HCT116 (cell line): ENCODE data around the gene ELK4.

ENCODE experiments used
- FOSL1 ChIP-seq: IDR thresholded peaks from 2 replicates; pipeline ENCODE4 v1.6.1; 2012; ENCODE audit warnings: low read depth
- SIN3A ChIP-seq: IDR thresholded peaks from 2 replicates; pipeline ENCODE4 v1.6.1; 2012; ENCODE audit warnings: low read depth
- TF ChIP-seq, protein P1 (sequence below): IDR thresholded peaks from 2 replicates; pipeline ENCODE4 v1.6.1; 2011; ENCODE audit warnings: mild to moderate bottlenecking, low read length, moderate library complexity; ENCODE audit not compliant: insufficient replicate concordance; ENCODE audit errors: extremely low read depth
- TF ChIP-seq, protein P2 (sequence below), 3 experiments: fragments of 200-600 bp in 1 of 3; sonication (generic) in 1 of 3; IDR thresholded peaks in 2 of 3; conservative IDR thresholded peaks in 1 of 3; 2 replicates each; pipeline ENCODE4 v1.5.1; 2012 to 2017; ENCODE audit warnings: low read depth in 2 of 3, low read length in 2 of 3, antibody characterized with exemption in 1 of 3, borderline replicate concordance in 1 of 3, control low read depth in 1 of 3, mild to moderate bottlenecking in 1 of 3, mixed read lengths in 1 of 3, mixed run types in 1 of 3, moderate library complexity in 1 of 3; ENCODE audit not compliant: insufficient read depth in 1 of 3

DNA sequence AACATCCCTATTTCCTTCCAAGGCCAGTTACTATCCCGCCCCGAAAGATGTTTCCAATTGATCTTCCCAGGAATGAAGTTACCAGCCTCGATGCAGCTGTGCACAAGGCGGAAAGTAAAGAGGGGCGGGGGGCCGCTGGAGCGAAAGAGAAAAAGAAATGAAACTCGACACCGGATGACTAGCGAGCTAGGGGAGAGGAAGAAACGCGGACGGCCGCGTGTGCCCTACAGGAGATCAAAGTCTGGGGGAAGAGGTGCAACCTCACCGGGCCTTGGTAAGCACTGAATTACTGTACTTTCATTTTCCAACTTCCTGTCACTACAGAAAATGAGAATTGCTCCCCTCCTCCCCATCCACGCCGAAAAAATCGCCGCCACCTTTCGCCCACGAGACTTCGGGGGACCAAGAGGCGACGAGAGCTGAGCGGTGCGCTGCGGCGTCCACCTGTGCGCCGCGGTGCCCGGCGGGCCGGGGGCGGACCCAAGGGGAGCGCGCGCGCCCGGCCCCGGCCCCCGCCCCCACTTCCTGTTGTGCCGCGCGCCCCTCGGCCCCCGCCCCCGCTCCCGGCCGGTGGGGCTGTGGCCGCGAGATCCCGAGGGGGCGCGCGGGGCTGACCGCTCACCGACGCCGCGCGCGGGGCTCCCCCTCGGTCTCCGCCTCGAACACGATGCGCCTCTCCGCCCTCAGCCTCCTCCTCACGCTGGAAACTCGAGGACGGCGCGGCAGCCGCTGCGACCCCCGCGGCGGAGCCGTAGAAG lies 622 bp downstream of the ELK4 start:
- TF ChIP-seq, protein P1, sequence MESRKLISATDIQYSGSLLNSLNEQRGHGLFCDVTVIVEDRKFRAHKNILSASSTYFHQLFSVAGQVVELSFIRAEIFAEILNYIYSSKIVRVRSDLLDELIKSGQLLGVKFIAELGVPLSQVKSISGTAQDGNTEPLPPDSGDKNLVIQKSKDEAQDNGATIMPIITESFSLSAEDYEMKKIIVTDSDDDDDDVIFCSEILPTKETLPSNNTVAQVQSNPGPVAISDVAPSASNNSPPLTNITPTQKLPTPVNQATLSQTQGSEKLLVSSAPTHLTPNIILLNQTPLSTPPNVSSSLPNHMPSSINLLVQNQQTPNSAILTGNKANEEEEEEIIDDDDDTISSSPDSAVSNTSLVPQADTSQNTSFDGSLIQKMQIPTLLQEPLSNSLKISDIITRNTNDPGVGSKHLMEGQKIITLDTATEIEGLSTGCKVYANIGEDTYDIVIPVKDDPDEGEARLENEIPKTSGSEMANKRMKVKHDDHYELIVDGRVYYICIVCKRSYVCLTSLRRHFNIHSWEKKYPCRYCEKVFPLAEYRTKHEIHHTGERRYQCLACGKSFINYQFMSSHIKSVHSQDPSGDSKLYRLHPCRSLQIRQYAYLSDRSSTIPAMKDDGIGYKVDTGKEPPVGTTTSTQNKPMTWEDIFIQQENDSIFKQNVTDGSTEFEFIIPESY = peak; percentile 19
- TF ChIP-seq SIN3A = no peak
- TF ChIP-seq, protein P2, sequence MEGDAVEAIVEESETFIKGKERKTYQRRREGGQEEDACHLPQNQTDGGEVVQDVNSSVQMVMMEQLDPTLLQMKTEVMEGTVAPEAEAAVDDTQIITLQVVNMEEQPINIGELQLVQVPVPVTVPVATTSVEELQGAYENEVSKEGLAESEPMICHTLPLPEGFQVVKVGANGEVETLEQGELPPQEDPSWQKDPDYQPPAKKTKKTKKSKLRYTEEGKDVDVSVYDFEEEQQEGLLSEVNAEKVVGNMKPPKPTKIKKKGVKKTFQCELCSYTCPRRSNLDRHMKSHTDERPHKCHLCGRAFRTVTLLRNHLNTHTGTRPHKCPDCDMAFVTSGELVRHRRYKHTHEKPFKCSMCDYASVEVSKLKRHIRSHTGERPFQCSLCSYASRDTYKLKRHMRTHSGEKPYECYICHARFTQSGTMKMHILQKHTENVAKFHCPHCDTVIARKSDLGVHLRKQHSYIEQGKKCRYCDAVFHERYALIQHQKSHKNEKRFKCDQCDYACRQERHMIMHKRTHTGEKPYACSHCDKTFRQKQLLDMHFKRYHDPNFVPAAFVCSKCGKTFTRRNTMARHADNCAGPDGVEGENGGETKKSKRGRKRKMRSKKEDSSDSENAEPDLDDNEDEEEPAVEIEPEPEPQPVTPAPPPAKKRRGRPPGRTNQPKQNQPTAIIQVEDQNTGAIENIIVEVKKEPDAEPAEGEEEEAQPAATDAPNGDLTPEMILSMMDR (IDR thresholded peaks at IDR 0.05 in 2 of 3, conservative IDR thresholded peaks at IDR 0.05 in 1 of 3; ENCODE audit: borderline replicate concordance in 1 of 3, insufficient read depth in 1 of 3, low read depth in 2 of 3, low read length in 2 of 3) = no peak
- no peak for TF ChIP-seq FOSL1
